K562 (cell line): ENCODE data around the gene LAMA5.

Experiments
- ESRRA ChIP-seq: fragments of 450-650 bp; IDR thresholded peaks from 2 replicates; pipeline ENCODE4 v1.6.1; 2014; ENCODE audit warnings: low read depth, mild to moderate bottlenecking, moderate library complexity, borderline replicate concordance
- ESRRB ChIP-seq: fragments of 250-450 bp; sonication (Bioruptor Pico); IDR thresholded peaks from 2 replicates; pipeline ENCODE4 v1.5.0; 2020; ENCODE audit warnings: mild to moderate bottlenecking, moderate library complexity, borderline replicate concordance
- FOXP4 ChIP-seq: sonication (generic); formaldehyde crosslinking; IDR thresholded peaks from 2 replicates; pipeline ENCODE4 v1.8.0; 2022; ENCODE audit warnings: mild to moderate bottlenecking, missing genetic modification reagents, borderline replicate concordance
- JUND ChIP-seq, 2 experiments: IDR thresholded peaks; 2 replicates in 1 of 2; 3 replicates in 1 of 2; pipeline ENCODE4 v1.6.1; 2011; ENCODE audit warnings: borderline replicate concordance in 2 of 2, low read depth in 2 of 2, low read length in 2 of 2, improper control_type of control experiment in 1 of 2, missing biosample characterization in 1 of 2, missing genetic modification characterization in 1 of 2, missing genetic modification reagents in 1 of 2
- MEIS2 ChIP-seq: fragments of 450-650 bp; IDR thresholded peaks from 2 replicates; pipeline ENCODE4 v1.6.1; 2014; ENCODE audit warnings: mild to moderate bottlenecking; ENCODE audit not compliant: partially characterized antibody
- MYC ChIP-seq, 2 experiments: fragments of 250-450 bp in 1 of 2; sonication (Bioruptor Pico) in 1 of 2; IDR thresholded peaks; 2 replicates each; pipeline versions ENCODE4 v1.5.1 to v1.6.1; 2012 to 2021; ENCODE audit warnings: low read depth in 2 of 2, borderline replicate concordance in 1 of 2, improper control_type of control experiment in 1 of 2, low read length in 1 of 2, mild to moderate bottlenecking in 1 of 2, moderate library complexity in 1 of 2
- RERE ChIP-seq: sonication (generic); formaldehyde crosslinking; IDR thresholded peaks from 2 replicates; pipeline ENCODE4 v1.8.0; 2023; ENCODE audit warnings: missing genetic modification reagents, mild to moderate bottlenecking, borderline replicate concordance
- SNRNP70 ChIP-seq: fragments of 200-400 bp; formaldehyde crosslinking; optimal IDR thresholded peaks from 2 replicates; pipeline ENCODE3; 2017; ENCODE audit warnings: low read depth, low read length

GRCh38 chr20:62408055-62408454 lies 40.9 kb upstream of the LAMA5 start:
- TF ChIP-seq JUND (IDR thresholded peaks at IDR 0.05; ENCODE audit: borderline replicate concordance, low read depth, low read length) (no peak), JUND (tag; IDR thresholded peaks at IDR 0.05; ENCODE audit: borderline replicate concordance, low read depth, low read length) (no peak), MYC (IDR thresholded peaks at IDR 0.05; ENCODE audit: low read depth, low read length) (no peak), MYC (CRISPR knock-in tag; IDR thresholded peaks at IDR 0.05; ENCODE audit: borderline replicate concordance, low read depth) (no peak), FOXP4 (CRISPR knock-in tag) (no peak), SNRNP70 (no peak), MEIS2 (no peak), ESRRB (no peak), RERE (CRISPR knock-in tag) (no peak), ESRRA (no peak)
